Upper lobe of left lung (tissue), 4 donors: ENCODE measurements around the gene LZTR1.

Experiments
- EP300 ChIP-seq, 4 donors: sonication (generic); formaldehyde crosslinking; IDR thresholded peaks; one replicate each; pipeline ENCODE4 v1.5.1; 2017; ENCODE audit warnings: antibody characterized with exemption in 4 of 4, control low read depth in 2 of 4
- POLR2A ChIP-seq, 4 donors: fragments of 450-650 bp; IDR thresholded peaks; one replicate each; pipeline ENCODE4 v1.5.1; 2016 to 2017; ENCODE audit warnings: antibody characterized with exemption in 4 of 4, mild to moderate bottlenecking in 2 of 4

DNA sequence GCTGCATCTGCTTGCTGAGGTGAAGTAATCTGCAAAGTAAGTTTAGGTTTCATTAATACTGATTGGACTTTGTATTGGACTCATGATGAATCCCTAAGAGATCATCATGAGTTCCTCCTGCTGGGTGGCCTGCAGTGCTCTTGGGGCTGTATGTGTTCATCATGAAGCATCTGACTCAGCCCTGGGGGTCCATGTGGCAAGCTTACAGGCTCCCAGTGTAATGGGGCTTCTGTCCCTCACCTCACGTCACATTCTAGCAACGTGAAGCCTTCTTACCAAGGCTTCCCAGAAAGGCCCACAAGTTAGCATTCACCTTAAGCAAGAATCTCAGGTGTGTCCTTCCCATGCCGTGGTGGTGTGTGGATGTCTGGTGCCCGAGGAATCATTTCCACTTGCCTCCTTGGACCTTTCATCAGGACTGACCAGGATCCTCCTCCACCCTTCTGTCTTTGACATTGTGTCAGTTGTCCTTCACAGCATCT, 41.2 kb upstream of the LZTR1 start:
- TF ChIP-seq EP300 (IDR thresholded peaks at IDR 0.05): no peak
- no peak for TF ChIP-seq POLR2A (IDR thresholded peaks at IDR 0.05)
